ENCODE data around the gene PFKP.

The PFKP gene

DNA sequence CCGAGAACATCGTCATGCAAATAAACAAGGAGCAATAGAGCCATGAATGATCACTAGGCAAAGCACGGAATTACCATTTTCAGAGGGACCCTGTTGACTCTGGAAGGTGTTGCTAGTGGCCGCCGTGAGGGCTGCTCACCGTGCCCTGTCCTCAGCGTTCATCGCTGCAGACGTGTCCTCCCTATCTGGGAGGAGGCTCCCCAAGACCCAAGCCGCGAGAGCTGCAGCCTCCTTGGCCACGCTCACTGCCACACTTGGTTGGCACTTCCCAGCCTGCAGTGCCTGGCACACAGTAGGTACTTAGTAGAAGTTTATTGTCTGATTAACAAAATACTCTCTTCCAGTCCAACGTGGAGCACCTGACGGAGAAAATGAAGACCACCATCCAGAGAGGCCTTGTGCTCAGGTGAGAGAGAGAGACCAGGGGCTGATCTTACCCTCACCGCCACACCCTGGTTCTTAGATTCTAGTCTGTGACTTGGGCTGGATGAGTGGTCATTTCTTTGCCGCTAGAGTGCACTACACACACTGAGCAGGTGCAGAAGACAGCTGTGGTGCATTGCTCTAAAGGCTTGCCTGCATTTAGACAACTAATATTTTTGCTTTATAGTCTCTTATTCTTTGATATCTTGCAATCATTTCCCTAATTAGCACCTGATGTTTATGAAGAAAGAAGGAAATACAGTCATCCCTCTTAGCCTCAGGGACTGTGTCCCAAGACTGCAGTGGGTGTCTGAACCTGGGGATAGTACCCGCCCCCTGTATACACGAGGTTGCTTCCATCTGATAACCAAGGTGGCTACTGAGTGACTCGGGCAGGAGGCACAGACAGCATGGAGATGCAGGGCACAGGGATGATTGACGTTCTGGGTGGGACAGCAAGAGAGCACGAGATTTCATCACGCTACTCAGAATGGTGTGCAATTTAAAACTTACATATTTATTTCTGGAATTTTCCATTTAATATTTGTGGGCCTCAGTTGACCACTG is 65.0 kb downstream of the PFKP start:
- no peak for DNase-seq (ENCODE audit: low read depth in 1 of 2, low spot score in 1 of 2)

DNA sequence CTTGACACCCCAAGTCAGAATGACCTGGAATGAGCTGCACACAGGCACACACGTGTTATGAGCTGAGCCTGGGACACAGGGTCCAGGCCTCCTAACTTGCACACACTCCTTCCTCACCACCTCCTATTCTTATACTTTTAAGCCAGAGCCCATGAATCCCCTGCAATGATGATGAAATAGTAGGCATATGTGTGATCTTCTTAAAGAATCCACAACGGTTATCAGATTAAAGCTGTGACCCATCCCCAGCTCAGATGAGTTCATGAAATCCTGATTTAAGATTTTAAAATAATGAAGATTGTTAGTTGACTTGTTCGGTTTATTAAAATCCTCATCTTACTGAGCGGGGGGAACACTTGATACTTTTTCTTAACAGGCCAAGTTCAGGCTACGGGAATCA is 66.6 kb downstream of the PFKP start:
- no peak for DNase-seq (ENCODE audit: low read depth in 1 of 2, low spot score in 1 of 2)

DNA sequence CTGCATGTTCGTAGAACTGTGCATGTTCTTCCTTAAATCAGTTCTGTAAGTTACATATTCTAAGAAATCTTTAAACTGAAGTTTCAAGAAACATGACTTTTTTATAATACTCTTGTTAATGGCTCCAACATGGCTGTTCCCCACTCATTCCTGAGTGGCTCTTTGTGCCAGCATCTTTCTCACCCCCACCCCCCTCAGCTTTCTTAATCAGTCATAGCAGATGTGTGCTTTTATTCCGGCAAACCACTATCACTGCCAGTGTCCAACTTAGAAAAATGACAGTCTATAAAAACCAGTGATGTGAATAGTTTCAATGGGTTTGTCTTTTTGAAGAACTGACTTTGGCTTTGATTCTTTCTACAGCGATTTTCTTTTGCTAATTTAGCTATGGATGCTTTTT is 67.7 kb downstream of the PFKP start:
- DNase-seq (ENCODE audit: low read depth in 1 of 2, low spot score in 1 of 2), result no peak

DNA sequence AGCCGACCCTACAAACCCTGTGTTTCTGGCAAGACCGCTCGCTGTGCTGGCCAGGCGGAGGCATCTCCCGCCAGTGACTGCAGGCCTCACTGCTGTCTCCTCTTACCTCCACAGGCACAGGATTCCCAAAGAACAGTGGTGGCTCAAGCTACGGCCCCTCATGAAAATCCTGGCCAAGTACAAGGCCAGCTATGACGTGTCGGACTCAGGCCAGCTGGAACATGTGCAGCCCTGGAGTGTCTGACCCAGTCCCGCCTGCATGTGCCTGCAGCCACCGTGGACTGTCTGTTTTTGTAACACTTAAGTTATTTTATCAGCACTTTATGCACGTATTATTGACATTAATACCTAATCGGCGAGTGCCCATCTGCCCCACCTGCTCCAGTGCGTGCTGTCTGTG is 69.0 kb downstream of the PFKP start:
- no peak for DNase-seq (ENCODE audit: low read depth in 1 of 2, low spot score in 1 of 2)

DNA sequence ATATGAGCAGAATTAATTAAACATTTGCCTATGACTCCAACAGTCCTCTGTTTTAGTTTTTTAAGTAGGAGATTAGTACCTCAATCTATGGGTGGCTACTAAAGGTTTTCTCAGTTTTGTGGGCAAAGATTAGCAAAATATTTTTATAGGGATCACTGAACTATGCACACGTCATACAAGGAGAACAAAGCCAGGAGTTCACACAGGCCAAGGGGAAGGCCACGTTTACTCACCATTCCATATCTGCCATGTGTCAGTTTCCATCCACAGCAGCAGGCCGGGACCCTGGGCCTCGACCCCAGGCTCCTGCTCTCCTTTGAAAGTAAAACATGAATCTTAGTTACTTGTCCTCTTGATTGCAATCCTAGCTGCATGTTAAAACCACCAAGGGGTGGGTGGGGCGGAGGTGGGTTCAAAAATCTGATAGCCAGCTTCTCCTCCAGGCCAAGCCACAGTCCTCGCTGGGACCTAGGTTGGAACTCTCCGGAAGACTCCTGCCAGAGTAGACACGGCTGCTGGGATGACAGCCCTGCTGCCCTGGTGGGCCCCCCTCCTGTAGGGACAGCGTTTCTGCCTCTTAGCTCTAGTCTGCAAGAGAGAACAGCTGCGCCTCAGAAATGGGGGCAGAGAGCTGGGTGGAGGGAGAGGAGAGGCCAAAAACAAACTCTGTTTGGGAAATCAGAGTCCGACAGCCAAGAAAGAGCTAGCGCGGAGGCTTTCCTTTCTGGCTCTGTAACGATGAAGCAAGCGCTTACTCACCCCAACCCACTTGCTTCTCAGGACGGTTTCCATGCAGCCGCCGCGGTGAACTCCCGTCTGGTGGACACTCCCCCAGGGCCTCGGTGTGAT is 69.6 kb downstream of the PFKP start:
- DNase-seq (ENCODE audit: low read depth in 1 of 2, low spot score in 1 of 2), result no peak

DNA sequence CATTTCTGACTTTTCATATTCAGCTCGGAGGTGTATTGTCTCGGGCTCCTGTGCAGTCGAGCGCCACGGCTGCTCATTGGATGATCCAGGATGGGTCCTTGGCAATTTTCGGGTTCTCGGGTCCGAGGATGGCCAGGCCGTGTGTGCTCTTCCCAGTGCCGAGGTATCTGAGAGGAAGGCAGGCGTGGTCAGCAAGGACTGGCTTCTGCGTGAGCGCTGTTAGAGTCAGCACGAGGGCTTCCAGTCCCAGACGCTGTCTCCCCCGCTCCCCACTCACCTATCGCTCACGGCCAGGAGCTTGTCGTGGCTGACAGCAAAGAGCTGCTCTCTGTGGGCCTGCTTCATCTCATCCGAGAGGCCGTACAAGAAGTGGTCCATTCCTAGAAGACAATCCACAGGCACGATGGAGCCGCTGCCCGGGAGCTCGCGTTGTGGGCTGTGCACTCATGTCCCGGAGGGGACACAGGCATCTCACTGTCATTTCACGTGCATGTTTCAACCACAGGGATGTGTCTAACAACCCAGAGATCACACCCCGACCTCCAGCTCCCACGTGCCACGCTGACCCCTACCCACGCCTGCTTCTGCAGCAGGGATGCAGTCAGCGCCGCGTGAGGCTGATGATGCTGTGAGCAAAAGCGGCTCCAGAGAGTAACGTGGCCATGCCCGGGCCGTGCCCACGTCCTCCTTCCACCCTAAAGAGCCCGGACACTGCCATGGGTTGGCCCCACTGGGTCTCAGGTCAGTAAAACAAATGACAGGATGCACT is 70.8 kb downstream of the PFKP start:
- DNase-seq (ENCODE audit: low read depth in 1 of 2, low spot score in 1 of 2), result no peak

DNA sequence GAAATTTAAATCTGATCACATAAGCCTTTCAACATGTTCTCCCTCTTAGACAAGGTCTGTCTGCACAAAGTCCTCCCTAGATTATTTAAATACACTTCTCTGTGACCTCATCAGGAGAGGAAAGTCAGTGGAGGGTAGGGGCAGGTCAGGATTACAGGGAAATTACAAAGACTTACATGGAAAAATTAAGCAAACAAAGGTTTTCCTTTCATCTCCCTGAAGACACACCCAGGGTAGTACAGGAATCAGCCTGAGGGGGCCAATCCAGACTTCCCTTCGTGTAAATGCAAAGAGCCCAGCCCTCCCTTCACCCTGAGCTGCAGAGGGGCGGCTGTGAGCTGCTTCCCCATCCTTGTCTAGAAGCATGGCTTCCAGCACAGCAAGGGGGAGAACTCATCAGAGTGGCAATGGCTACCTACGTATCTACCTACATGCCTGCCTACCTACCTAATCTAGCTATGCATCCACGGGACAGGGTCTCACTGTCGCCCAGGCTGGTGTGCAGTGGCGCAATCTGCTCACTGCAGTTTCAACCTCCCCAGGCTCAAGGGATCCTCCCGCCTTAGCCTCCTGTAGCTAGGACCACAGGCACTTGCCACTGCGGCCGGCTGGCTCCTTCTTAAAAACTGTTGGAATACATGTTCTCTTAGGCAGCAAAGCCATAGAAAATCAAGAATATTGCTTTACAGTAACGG is 72.0 kb downstream of the PFKP start:
- no peak for DNase-seq (ENCODE audit: low read depth in 1 of 2, low spot score in 1 of 2)

DNA sequence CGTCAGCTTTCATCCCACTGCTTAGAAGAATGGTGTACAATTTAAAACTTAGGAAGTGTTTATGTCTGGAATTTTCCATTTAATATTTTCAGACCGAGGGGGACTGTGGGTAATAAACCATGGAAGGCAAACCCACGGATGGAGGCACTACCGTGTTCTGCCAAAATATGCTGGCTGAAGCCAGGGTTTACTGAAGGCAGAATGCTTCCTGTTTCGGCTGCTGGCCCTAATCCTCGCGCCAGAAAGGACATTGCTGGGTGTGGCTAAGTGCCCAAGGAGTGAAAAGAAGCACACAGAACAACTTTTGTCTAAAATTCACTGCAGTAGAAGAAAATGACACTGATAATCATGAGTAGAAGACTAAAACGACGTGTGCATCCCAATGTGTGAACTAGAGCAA is 72.9 kb downstream of the PFKP start:
- no peak for DNase-seq (ENCODE audit: low read depth in 1 of 2, low spot score in 1 of 2)

DNA sequence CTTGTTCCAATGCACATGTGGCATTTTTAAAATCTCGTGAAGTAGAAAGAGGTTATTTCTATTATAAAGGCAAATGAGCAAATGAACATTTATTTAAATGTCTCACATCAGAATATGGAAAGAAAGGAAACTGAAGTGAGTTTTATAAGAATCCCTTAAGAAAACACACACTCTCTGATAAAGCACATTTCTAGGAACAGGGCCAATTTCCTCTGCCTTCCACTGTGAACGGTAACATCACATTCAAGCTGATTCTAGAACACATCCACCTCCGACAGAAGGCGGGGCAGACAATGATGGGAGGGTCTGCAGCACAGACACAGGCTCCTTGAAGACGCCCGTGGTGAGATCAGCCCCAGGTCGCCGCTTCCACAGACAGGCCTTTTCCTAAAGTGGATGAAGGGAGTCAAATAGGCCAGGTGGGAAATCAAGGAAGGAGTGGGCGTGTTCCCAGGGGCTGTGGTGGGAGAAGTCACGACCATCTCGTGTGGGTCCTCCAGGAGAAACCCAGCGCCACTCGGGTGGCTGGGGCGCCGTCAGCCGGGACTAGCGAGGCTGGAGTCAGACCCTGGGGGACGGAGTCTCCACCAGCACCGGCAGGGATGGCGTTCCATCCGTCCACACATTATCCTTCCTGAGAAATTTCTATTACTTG is 74.1 kb downstream of the PFKP start:
- DNase-seq (ENCODE audit: low read depth in 1 of 2, low spot score in 1 of 2), result no peak

DNA sequence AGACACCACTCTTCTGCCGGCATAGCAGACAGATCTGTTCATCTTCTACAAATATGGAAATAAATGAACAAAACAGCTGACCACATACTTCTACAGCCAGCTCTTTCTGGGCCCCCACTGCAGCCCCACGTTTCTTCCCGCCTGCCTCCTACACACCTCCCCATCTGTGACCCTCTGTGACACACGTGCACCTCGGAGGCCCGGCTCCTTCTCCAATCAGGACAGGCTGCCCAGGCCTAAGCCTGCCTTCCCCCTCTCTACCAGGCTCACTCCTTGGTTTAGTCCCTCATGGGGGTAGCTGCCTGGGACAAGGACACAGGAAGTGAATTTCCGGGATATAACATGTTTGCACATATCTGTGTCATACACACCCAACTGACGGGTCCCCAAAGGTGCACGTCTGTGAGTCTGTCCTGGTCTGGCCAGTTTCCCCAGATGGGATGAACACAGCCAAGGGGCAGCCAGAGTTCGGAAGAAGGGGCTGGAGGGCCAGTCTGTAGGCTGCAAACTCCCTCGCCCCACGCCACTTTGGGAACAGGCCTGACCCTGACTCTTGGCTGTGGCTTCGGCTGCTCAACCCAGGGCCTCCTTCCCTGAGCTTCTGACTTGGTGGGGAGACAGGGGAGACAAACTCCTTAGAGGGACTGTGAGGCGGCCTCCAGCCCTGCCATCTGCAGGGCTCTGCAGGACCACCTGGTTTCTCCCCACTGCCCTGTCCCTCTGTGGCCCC is 75.0 kb downstream of the PFKP start:
- DNase-seq (ENCODE audit: low read depth in 1 of 2, low spot score in 1 of 2), result no peak

DNA sequence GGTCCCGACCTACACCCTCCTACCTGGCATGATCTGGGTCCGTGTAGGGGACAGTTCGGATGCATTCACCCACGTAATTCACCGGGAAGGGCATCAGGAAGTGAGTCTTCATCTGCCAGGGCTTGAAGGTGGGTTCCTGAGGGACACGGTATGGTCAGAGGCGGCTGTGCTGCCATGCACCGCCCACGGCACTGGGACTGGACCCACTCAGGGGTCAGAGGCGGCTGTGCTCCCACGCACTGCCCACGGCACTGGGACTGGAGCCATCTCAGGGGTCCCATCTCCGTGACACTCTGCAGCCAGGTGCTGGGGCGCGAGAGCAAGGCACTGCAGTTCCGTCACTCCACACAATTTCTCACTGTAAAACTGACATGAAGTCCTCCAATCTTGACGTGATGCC is 76.0 kb downstream of the PFKP start:
- DNase-seq (ENCODE audit: low read depth in 1 of 2, low spot score in 1 of 2), result no peak

DNA sequence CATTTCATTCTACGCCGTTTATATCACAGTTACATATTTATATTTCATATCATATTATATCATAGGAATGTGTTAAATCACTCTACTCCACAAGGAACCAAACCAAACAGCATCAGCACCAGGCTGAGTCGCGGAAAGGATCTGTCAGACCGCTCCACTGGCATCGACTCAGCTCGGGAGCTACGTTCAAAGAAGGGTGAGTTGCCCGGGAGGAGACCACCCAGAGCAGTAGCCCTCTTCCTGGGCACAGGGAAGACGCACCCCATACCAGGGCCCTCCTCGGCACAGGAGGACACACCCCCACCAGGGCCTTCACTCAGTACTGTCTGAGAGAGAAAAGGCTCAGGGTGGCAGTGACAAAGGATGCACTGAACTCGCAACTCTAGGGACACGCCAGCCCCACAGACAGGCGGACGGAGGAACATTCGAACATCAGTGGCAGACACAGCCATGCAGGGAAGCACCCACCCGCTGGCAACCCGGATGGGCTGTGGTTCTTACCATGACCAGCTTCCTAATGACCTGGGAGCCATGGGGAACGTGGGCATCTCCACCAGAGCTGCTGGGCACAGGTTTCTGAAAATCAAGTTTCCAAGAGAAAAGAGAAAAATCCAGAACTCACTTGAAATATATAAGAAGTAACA is 76.6 kb downstream of the PFKP start:
- no peak for DNase-seq (ENCODE audit: low read depth in 1 of 2, low spot score in 1 of 2)

DNA sequence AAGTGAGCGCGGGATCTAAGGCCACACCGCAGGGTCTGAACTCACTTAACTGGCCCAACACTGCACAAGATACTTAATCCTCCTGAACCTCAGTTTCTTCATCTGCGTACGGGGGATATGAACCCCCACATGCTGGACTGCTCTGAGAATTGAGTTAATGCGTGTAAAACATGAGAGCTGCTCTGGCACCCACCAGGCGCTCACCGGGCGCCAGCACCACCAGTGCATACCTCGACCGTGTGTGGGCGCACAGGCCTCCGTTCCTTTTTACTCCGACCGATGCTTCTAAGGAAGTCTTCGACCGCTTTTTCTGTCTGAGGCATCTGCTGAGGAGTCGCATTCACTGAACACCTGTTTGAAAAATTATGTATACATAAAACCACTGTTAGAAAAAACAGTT is 78.0 kb downstream of the PFKP start:
- no peak for DNase-seq (ENCODE audit: low read depth in 1 of 2, low spot score in 1 of 2)

DNA sequence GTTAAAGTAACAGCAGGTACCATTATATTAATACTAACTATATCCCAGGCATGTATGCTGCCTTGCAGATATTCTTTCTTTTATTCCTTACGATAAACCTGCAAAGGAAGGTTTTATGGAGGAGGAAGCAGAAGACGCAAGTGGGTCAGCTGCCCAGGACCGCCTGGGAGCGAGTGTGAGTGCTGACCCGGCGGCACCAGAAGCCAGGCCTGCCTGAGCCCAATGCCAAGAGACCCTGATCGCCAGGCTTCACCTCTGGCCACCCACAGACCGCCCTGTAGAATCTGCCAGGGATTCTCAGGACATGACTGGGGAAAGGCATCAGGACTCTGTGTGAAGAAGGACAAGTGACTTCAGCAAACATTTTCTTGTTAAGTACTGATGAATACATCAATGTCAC is 78.9 kb downstream of the PFKP start:
- no peak for DNase-seq (ENCODE audit: low read depth in 1 of 2, low spot score in 1 of 2)

DNA sequence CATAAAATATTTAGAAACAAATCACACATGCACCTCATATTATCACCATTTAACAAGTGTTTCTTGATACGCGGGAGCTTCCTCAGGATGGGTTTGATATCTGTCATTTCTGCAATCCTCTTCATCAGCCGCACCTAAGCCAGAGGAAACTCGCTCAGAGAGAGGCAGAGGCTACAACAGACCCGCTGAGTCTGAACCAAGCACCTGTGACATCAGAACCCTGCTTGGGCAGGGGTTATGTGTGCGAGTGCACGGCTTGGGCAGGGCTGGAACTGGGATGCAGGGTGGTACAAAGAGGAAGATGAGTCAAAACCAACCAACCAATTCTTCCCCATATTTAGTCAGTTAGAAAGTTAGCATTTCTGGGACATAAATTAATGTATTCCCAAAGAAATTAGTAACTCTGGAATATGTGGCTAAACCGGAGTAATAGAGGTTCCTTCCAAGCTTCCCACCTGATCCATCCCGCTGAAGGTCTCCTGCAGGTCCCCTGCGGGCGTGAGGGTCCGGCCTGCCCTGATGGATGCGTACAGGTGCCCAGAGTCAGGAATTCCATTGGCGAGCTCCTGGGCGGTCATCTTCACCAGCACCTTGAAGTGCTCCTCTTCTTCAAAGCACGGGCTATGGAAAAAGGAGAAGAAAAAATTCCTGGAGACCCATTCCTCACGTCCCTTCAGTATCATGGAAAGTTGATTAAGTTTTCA is 79.9 kb downstream of the PFKP start:
- DNase-seq (ENCODE audit: low read depth in 1 of 2, low spot score in 1 of 2), result no peak

DNA sequence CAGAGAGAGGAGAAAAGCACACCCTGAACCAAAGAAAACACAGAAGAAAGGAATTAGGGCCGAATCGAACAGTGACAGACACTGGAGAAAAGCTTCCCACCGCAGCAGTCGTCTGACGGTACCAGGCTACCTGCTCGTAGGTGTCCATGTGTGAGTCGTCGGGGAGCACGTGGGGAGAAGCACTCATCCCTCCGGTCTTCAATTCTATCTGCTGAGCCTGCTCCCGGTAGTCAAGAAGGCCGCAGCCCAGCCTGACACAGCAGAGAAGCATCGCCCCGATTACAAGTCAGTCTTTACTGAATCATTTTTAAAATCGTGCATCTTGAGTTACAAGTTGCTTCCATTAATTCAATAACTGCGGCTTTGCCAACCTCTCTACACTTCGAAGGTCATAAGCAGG is 80.7 kb downstream of the PFKP start:
- no peak for DNase-seq (ENCODE audit: low read depth in 1 of 2, low spot score in 1 of 2)

DNA sequence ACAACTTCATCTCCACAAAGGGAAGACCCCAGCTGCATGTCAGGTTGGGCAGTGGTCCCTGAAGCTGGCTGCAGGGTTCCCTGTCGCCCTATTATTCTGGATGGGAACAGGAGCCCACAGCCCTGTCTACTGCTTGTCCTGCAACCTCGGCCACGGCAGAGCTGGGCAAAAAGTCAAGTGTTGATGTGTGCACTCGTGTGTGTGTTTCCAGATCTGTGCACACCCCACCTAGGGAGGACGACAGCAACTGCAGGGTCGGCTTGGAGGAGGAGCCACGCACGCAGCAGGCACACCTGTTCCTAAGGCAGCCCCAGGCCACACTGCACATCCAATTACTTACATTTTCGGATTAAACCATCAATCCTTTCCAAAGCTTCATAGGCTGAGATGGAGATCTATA is 81.6 kb downstream of the PFKP start:
- DNase-seq (ENCODE audit: low read depth in 1 of 2, low spot score in 1 of 2), result no peak

DNA sequence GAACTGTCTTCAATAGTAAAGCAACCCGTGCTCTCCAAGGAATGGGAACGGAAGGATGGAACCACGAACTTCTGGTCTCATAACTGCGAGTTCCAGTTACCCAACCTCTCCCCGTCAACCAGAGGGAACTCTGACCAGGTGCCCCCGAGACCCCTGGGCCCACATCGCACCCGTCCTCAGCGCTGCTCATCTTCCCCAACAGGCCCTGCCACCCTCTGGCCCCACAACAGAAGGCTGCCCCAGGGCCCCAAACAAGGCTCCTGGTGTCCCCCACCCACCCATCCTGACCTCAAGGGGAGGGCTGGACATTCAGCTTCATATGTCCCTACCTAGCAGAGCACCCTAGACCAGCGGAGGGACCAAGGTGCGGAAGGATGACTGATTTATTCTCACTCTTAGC is 82.6 kb downstream of the PFKP start:
- no peak for DNase-seq (ENCODE audit: low read depth in 1 of 2, low spot score in 1 of 2)

DNA sequence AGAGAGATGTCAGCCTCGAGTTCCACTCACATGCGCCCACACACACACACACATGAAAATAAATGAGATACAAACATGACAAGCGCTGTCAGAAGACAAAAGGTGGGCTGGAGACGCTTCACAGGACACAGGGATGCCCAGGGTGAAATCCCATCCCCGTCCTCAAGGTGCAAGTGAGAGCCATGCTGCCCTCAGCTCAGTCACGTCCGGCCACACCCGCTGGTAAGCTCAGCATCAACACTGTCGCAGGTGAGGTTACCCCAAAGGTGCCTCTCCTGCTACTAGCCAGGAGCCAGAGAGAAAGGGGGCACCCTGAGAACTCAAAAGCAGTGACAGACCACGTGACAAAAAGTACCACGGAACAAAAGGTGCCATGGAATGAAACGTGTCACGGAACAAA is 83.0 kb downstream of the PFKP start:
- no peak for DNase-seq (ENCODE audit: low read depth in 1 of 2, low spot score in 1 of 2)
